ENCODE data around the gene TUBB3. TPM values are rescaled to one million over a fixed set of nuclear protein-coding genes. Genes with fewer than 3 reads are reported as not detected.

Gene TUBB3
- polyA plus RNA-seq, 1 experiment = 108 TPM

DNA sequence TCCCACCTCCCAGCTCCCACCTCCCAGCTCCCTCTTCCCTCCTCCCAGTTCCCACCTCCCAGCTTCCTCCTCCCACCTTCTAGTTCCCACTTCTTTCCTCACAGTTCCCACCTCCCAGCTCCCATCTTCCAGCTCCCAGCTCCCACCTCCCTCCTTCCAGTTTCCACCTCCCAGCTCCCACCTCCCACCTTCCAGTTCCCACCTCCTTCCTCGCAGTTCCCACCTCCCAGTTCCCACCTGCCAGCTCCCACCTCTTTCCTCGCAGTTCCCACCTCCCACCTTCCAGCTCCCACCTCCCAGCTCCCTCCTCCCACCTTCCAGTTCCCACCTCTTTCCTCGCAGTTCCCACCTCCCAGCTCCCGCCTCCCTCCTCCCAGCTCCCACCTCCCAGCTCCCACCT, 14.9 kb upstream of the TUBB3 start:
- H3K36me3 ChIP-seq (ENCODE audit: control insufficient read depth, insufficient read depth, low read length) = peaks cover 45% of the 10 kb centered on the region
- no peaks in the 10 kb centered on the region for H3K27me3 ChIP-seq (ENCODE audit: control insufficient read depth, insufficient read depth, low read length)
- no peak for DNase-seq (ENCODE audit: low read depth)
- TF ChIP-seq, protein P1, sequence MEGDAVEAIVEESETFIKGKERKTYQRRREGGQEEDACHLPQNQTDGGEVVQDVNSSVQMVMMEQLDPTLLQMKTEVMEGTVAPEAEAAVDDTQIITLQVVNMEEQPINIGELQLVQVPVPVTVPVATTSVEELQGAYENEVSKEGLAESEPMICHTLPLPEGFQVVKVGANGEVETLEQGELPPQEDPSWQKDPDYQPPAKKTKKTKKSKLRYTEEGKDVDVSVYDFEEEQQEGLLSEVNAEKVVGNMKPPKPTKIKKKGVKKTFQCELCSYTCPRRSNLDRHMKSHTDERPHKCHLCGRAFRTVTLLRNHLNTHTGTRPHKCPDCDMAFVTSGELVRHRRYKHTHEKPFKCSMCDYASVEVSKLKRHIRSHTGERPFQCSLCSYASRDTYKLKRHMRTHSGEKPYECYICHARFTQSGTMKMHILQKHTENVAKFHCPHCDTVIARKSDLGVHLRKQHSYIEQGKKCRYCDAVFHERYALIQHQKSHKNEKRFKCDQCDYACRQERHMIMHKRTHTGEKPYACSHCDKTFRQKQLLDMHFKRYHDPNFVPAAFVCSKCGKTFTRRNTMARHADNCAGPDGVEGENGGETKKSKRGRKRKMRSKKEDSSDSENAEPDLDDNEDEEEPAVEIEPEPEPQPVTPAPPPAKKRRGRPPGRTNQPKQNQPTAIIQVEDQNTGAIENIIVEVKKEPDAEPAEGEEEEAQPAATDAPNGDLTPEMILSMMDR (IDR thresholded peaks at IDR 0.05; ENCODE audit: insufficient read depth, low read depth, low read length) = no peak
- ChIA-PET POLR2A (interaction anchor here (0.6 kb wide), 1 partner anchor 35 kb away, joined by 4 read pairs; the partner anchor contains the start of gene TCF25), CTCF (interaction anchor here (0.6 to 6.6 kb wide), 5 partner anchors 10 to 202 kb away, joined by 3 to 48 read pairs (median 6); partner anchors contain the start of genes MC1R and TUBB3)
- no peak overlapping the region for H3K4me3 ChIP-seq (ENCODE audit: low read depth, low read length)

DNA sequence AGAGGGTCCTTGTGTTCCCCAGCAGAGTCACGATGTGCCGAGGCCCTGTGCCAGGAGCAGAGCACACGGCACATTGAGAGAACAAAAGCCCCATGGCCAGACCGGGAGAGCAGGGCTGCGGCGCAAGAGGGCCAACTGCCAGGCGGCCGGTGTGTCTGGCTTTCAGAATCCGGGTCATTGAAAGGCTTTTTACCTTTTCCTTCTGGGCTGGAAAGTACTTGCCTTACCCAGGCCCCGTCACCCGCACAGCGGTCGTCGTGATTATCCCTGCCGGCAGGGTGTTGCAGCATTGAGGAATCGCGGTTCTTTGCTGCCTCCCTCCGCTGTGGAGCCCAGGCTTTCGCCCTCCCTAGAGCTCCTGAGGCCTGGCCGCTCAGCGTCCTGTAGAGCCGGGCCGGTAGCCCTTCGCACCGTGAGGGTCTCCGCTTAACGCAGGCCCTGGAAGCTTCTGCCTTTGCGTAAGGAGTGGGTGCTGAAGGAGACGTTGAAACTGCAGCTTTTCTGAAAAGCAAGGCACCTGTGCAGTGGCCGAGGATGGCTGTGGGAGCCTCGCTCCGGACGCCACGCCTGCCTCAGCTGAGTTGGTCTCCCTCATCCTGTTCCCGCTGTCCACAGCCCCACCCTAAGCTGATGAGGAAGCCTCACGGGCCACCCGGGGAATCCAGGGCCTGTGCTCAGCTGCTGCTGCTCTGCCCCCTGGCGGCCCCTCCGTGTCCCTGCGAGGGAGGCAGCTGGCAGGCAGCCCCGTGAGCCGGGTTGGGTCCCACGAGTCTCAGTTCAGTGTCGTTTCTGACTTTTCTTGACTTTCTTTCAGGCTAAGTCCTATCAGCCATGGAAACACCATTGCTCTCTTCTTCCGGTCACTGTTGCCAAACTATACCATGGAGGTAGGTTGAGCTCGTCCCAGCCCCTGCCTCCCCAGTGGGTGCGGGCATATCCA, 13.1 kb upstream of the TUBB3 start:
- DNase-seq (ENCODE audit: low read depth) = no peak
- POLR2A ChIA-PET = no interaction called here
- Histone ChIP-seq H3K4me3 (ENCODE audit: low read depth, low read length) (no peak overlapping the region), H3K27me3 (ENCODE audit: control insufficient read depth, insufficient read depth, low read length) (no peaks in the 10 kb centered on the region), H3K36me3 (ENCODE audit: control insufficient read depth, insufficient read depth, low read length) (peaks cover 38% of the 10 kb centered on the region)
- CTCF ChIA-PET = interaction anchor here (0.6 to 6.6 kb wide), 17 partner anchors 9 to 204 kb away, joined by 3 to 48 read pairs (median 3); partner anchors contain the start of genes DBNDD1, DEF8, MC1R and TUBB3
- TF ChIP-seq, protein P1 (IDR thresholded peaks at IDR 0.05; ENCODE audit: insufficient read depth, low read depth, low read length) = peak; percentile 98

DNA sequence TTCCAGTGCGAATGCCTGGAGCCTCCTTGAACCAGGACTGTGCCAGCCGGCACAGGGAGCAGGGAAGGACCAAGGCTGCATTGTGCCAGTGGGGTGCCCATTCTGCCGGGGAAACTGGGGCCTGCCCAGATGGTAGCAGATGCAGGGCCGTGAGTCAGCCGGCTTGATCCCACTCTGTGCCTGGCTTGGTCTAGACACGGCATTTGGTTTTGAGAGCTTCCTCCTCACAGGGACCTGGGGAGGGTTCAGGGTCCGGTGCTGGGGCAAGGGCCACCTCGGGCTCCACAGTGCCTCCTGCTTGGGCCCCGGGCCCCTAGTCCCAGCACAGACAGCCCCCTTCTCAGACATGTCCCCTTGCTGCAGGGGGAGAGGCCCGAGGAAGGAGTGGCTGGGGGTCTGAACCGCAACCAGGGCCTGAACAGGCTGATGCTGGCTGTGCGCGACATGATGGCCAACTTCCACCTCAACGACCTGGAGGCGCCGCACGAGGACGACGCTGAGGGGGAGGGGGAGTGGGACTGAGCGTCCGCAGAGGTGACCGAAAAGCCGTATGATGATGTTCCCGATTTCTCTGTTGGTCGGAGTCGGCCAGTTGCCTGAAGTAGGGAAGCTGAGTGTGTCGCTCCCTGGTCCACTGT, 12.3 kb upstream of the TUBB3 start:
- H3K36me3 ChIP-seq (ENCODE audit: control insufficient read depth, insufficient read depth, low read length) = peaks cover 30% of the 10 kb centered on the region
- no peak overlapping the region for H3K4me3 ChIP-seq (ENCODE audit: low read depth, low read length)
- TF ChIP-seq, protein P1 (IDR thresholded peaks at IDR 0.05; ENCODE audit: insufficient read depth, low read depth, low read length) = no peak
- H3K27me3 ChIP-seq (ENCODE audit: control insufficient read depth, insufficient read depth, low read length) = no peaks in the 10 kb centered on the region
- POLR2A ChIA-PET = no interaction called here
- CTCF ChIA-PET = interaction anchor here (0.6 to 6.6 kb wide), 15 partner anchors 8 to 205 kb away, joined by 3 to 48 read pairs (median 3); partner anchors contain the start of genes DBNDD1, DEF8, MC1R and TUBB3
- DNase-seq (ENCODE audit: low read depth) = no peak

DNA sequence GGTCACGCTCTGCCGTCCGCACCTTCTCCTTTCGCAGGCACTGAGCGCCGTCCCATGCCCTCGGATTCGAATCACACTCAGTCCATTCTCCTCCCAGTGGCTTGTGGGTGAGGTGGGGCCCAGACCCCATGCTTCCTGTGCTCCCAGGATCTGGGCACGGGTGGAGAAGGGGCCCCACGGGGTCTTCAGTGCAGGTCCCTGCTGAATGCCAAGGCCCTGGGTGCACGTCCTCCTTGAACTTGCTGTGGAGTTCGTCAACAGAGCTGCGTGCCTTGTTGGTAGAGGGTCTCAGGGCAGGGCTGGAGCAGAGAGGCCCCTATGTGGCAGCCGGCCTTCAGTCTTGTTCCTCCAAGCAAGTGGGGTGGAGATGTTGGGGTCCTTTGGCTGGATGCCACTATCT, 11.8 kb upstream of the TUBB3 start:
- H3K36me3 ChIP-seq (ENCODE audit: control insufficient read depth, insufficient read depth, low read length) = peaks cover 29% of the 10 kb centered on the region
- H3K27me3 ChIP-seq (ENCODE audit: control insufficient read depth, insufficient read depth, low read length) = no peaks in the 10 kb centered on the region
- H3K4me3 ChIP-seq (ENCODE audit: low read depth, low read length) = no peak overlapping the region
- no peak for DNase-seq (ENCODE audit: low read depth)
- POLR2A ChIA-PET = no interaction called here
- CTCF ChIA-PET = interaction anchor here (1.0 to 6.6 kb wide), 3 partner anchors 11 to 18 kb away, joined by 3 to 48 read pairs (median 9); partner anchors contain the start of gene TUBB3
- TF ChIP-seq, protein P1 (IDR thresholded peaks at IDR 0.05; ENCODE audit: insufficient read depth, low read depth, low read length) = no peak

DNA sequence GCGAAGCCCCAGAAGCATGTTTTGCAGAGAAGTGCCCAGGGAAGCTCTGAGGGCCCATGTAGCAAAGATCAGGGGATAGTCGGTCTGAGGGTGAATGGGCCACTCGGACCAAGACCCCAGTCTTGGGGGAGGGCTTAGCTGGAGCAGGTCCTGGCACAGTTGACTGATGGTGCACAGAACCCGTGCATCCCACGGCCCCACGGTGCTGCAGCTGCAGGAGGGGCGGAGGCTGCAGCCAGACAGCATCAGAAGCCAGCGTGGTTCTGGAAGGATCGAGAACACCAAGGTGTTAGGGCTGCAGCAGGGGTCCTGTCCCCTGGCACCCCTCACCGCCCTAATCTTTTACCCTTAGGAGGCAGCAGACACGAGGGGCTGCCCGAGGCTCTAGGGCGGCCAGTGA, 11.0 kb upstream of the TUBB3 start:
- H3K36me3 ChIP-seq (ENCODE audit: control insufficient read depth, insufficient read depth, low read length) = peaks cover 24% of the 10 kb centered on the region
- CTCF ChIA-PET = interaction anchor here (6.6 kb wide), 1 partner anchor 11 kb away, joined by 48 read pairs; the partner anchor contains the start of gene TUBB3
- POLR2A ChIA-PET = no interaction called here
- DNase-seq (ENCODE audit: low read depth) = no peak
- H3K4me3 ChIP-seq (ENCODE audit: low read depth, low read length) = no peak overlapping the region
- H3K27me3 ChIP-seq (ENCODE audit: control insufficient read depth, insufficient read depth, low read length) = no peaks in the 10 kb centered on the region
- TF ChIP-seq, protein P1 (IDR thresholded peaks at IDR 0.05; ENCODE audit: insufficient read depth, low read depth, low read length) = no peak

Data from BJ (cell line).